Retinal pigment epithelial cell (primary cell): ENCODE results near the gene IGF2BP2.

Experiments
- DNase-seq: peaks from one replicate; pipeline ENCODE4 v3.0.0-alpha.2; 2010; ENCODE audit warnings: low read depth
- H3K4me3 ChIP-seq: 2 replicates; pipeline ENCODE4 v1.5.1; 2011; ENCODE audit warnings: mild to moderate bottlenecking, low read length, control low read depth, moderate library complexity
- CTCF ChIP-seq: conservative IDR thresholded peaks from 2 replicates; pipeline ENCODE4 v1.5.1; 2011; ENCODE audit warnings: low read depth, low read length, control low read depth, inconsistent platforms

IGF2BP2 gene

GRCh38 chr3:185797993-185798830 is 26.6 kb downstream of the IGF2BP2 start:
- no peak for TF ChIP-seq CTCF
- no peak overlapping the region for H3K4me3 ChIP-seq
- no peak for DNase-seq

GRCh38 chr3:185797108-185797881 is 27.5 kb downstream of the IGF2BP2 start:
- TF ChIP-seq CTCF: no peak
- DNase-seq: no peak
- H3K4me3 ChIP-seq: no peak overlapping the region

GRCh38 chr3:185796431-185797107 is 28.3 kb downstream of the IGF2BP2 start:
- DNase-seq: no peak
- no peak for TF ChIP-seq CTCF
- H3K4me3 ChIP-seq: no peak overlapping the region

GRCh38 chr3:185793381-185793780 is 31.5 kb downstream of the IGF2BP2 start:
- H3K4me3 ChIP-seq: no peak overlapping the region
- TF ChIP-seq CTCF: no peak
- no peak for DNase-seq

- no peak overlapping the region for H3K4me3 ChIP-seq
- TF ChIP-seq CTCF: no peak
- no peak for DNase-seq
Observed at GRCh38 chr3:185792955-185793354, 31.9 kb downstream of the IGF2BP2 start.

- TF ChIP-seq CTCF: no peak
- no peak overlapping the region for H3K4me3 ChIP-seq
Observed at GRCh38 chr3:185789891-185790830, 34.7 kb downstream of the IGF2BP2 start.

More at GRCh38 chr3:185789891-185790830, 34.7 kb downstream of the IGF2BP2 start:
- no peak for DNase-seq
